NCI-H1417 (cell line): ENCODE results near the gene FEV.
"Not testable (repeated sequence)": the region's sequence is repeated elsewhere in the genome, so short reads cannot be mapped to it uniquely, and the experiment has no call there.

Experiments
- DNase-seq, 3 experiments: peaks; one replicate each; lab custom pipeline; 2025; lab: John Stamatoyannopoulos, UW

FEV gene

DNA sequence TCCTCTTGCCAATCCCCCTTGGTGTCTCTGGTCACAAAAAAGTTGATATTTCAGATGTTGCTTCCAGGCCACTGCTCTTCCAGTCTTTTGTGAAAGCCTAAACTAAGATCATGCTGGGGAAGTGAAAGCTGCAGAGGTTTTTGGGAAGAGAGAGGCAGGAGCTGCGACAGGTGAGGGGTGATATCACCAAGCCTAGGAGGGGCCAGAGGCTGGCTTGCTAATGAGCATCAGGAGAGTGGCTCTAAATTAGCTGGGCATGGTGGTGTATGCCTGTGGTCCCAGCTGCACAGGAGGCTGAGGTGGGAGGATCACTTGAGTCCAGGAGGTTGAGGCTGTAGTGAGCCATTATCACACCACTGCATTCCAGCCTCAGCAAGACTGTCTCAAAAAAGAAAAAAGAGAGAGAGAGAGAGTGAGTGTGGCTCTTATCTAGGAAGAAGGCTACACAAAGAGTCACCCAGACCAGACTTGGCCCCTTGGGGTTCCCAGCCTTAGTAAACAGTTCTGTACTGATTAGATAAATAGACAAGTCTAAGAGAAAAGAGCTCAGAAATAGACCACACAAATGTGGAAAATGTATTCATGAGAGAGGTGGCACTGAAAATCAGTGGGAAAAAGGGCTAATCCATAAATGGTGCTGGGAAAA lies 40.1 kb downstream of the FEV start:
- DNase-seq = no peak

DNA sequence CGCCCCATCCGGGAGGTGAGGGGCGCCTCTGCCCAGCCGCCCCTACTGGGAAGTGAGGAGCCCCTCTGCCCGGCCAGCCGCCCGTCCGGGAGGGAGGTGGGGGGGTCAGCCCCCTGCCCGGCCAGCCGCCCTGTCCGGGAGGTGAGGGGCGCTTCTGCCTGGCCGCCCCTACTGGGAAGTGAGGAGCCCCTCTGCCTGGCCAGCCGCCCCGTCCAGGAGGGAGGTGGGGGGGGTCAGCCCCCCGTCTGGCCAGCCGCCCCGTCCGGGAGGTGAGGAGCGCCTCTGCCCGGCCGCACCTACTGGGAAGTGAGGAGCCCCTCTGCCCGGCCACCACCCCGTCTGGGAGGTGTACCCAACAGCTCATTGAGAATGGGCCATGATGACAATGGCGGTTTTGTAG lies 53.2 kb downstream of the FEV start:
- DNase-seq = not testable (repeated sequence)
